Stimulated activated naive B cell treated with anti-CD40 and anti-IgM and Interleukin-4, amounts not matched to agents 10 μg/mL and 1 μg/mL and 100 μg/mL, for 72 hours (primary cell): ENCODE results near the gene TFB1M.
A peak's percentile ranks its signal among the peaks of the same experiment; 100 is the strongest.
"Not testable (repeated sequence)": the region's sequence is repeated elsewhere in the genome, so short reads cannot be mapped to it uniquely, and the experiment has no call there.

Source experiments
- ATAC-seq, 2 donors: fragments of 150-1000 bp; cut with Tn5 transposase; replicated peaks; 2 replicates each; pipeline ENCODE4 v1.10.0; 2021; ENCODE audit warnings: moderate library complexity in 1 of 2
- DNase-seq: peaks from one replicate; pipeline ENCODE4 v3.0.0; 2021
- H3K27ac Mint-ChIP-seq: one replicate; pipeline ENCODE4 v1.8.0; 2022; ENCODE audit warnings: mild to moderate bottlenecking, mixed read lengths
- H3K27me3 Mint-ChIP-seq, 2 donors: one replicate each; pipeline ENCODE4 v1.8.0; 2022; ENCODE audit warnings: mixed read lengths in 2 of 2
- H3K36me3 Mint-ChIP-seq, 2 donors: one replicate each; pipeline ENCODE4 v1.8.0; 2022; ENCODE audit warnings: mixed read lengths in 2 of 2, mild to moderate bottlenecking in 1 of 2
- H3K4me1 Mint-ChIP-seq, 2 donors: one replicate each; pipeline ENCODE4 v1.8.0; 2022; ENCODE audit warnings: mixed read lengths in 2 of 2, mild to moderate bottlenecking in 1 of 2
- H3K4me3 Mint-ChIP-seq, 2 donors: one replicate each; pipeline ENCODE4 v1.8.0; 2022; ENCODE audit warnings: mild to moderate bottlenecking in 2 of 2, mixed read lengths in 2 of 2, moderate library complexity in 1 of 2
- H3K9me3 Mint-ChIP-seq, 2 donors: one replicate each; pipeline ENCODE4 v1.8.0; 2022; ENCODE audit warnings: mixed read lengths in 2 of 2, mild to moderate bottlenecking in 1 of 2

Gene TFB1M

GRCh38 chr6:155325700-155326516 is 11.6 kb upstream of the TFB1M start:
- ATAC-seq (no peak), DNase-seq (no peak)
- no peaks in the 10 kb centered on the region for H3K36me3 Mint-ChIP-seq
- no peak overlapping the region for H3K4me3 Mint-ChIP-seq
- H3K27me3 Mint-ChIP-seq: no peaks in the 10 kb centered on the region
- peaks cover 6 to 7% of the 10 kb centered on the region in 2 donors for H3K4me1 Mint-ChIP-seq
- H3K9me3 Mint-ChIP-seq: no peaks in the 10 kb centered on the region
- H3K27ac Mint-ChIP-seq: no peak overlapping the region

GRCh38 chr6:155324993-155325392 is 10.7 kb upstream of the TFB1M start:
- peaks cover 8 to 13% of the 10 kb centered on the region in 2 donors for H3K4me1 Mint-ChIP-seq
- H3K27ac Mint-ChIP-seq: no peak overlapping the region
- no peak overlapping the region for H3K4me3 Mint-ChIP-seq
- ATAC-seq: no peak
- no peaks in the 10 kb centered on the region for H3K36me3 Mint-ChIP-seq
- H3K9me3 Mint-ChIP-seq: no peaks in the 10 kb centered on the region
- H3K27me3 Mint-ChIP-seq: no peaks in the 10 kb centered on the region
- no peak for DNase-seq

- H3K36me3 Mint-ChIP-seq: no peaks in the 10 kb centered on the region
- H3K4me1 Mint-ChIP-seq: peaks cover 12 to 20% of the 10 kb centered on the region in 2 donors
- DNase-seq: no peak
- ATAC-seq: no peak
- H3K27me3 Mint-ChIP-seq: no peaks in the 10 kb centered on the region
- H3K4me3 Mint-ChIP-seq: no peak overlapping the region
- H3K9me3 Mint-ChIP-seq: peaks cover 0 to 4% of the 10 kb centered on the region in 2 donors
- no peak overlapping the region for H3K27ac Mint-ChIP-seq
These were observed 9.9 kb upstream of the TFB1M start for GRCh38 chr6:155324172-155324571.

GRCh38 chr6:155319902-155320301 is 5.6 kb upstream of the TFB1M start:
- peak overlapping the region; percentile 1 to 19 for H3K4me3 Mint-ChIP-seq
- no peaks in the 10 kb centered on the region for H3K27me3 Mint-ChIP-seq

GRCh38 chr6:155317186-155317585 is 2.9 kb upstream of the TFB1M start:
- Mint-ChIP-seq H3K27me3 (no peaks in the 10 kb centered on the region), H3K27ac (no peak overlapping the region), H3K9me3 (peaks cover 0 to 4% of the 10 kb centered on the region in 2 donors), H3K36me3 (peaks cover 2% of the 10 kb centered on the region in 2 donors), H3K4me3 (no peak overlapping the region), H3K4me1 (peaks cover 10 to 34% of the 10 kb centered on the region in 2 donors)
- ATAC-seq (no peak), DNase-seq (no peak)

More at GRCh38 chr6:155319902-155320301, 5.6 kb upstream of the TFB1M start:
- peaks cover 10 to 19% of the 10 kb centered on the region in 2 donors for H3K4me1 Mint-ChIP-seq
- no peaks in the 10 kb centered on the region for H3K36me3 Mint-ChIP-seq
- no peak for DNase-seq
- ATAC-seq: peak; percentile 45 to 57
- H3K27ac Mint-ChIP-seq: no peak overlapping the region
- peaks cover 0 to 4% of the 10 kb centered on the region in 2 donors for H3K9me3 Mint-ChIP-seq

- H3K27ac Mint-ChIP-seq: no peak overlapping the region
- peaks cover 10 to 37% of the 10 kb centered on the region in 2 donors for H3K4me1 Mint-ChIP-seq
- H3K9me3 Mint-ChIP-seq: peaks cover 0 to 4% of the 10 kb centered on the region in 2 donors
- DNase-seq: no peak
- H3K27me3 Mint-ChIP-seq: no peaks in the 10 kb centered on the region
- H3K36me3 Mint-ChIP-seq: peaks cover 2 to 4% of the 10 kb centered on the region in 2 donors
- ATAC-seq: no peak
- H3K4me3 Mint-ChIP-seq: no peak overlapping the region
These were observed 2.1 kb upstream of the TFB1M start for GRCh38 chr6:155316419-155316818.

GRCh38 chr6:155315516-155315871 is 1.2 kb upstream of the TFB1M start:
- ATAC-seq: no peak
- peak overlapping the region; percentile 97 to 99 for H3K4me3 Mint-ChIP-seq
- peaks cover 0 to 4% of the 10 kb centered on the region in 2 donors for H3K9me3 Mint-ChIP-seq
- peak overlapping the region; percentile 96 for H3K27ac Mint-ChIP-seq
- peaks cover 3 to 5% of the 10 kb centered on the region in 2 donors for H3K36me3 Mint-ChIP-seq
- H3K4me1 Mint-ChIP-seq: peaks cover 9 to 37% of the 10 kb centered on the region in 2 donors
- DNase-seq: no peak
- no peaks in the 10 kb centered on the region for H3K27me3 Mint-ChIP-seq

- H3K36me3 Mint-ChIP-seq: peaks cover 6 to 9% of the 10 kb centered on the region in 2 donors
- H3K4me1 Mint-ChIP-seq: peaks cover 7 to 36% of the 10 kb centered on the region in 2 donors
- no peaks in the 10 kb centered on the region for H3K27me3 Mint-ChIP-seq
- H3K27ac Mint-ChIP-seq: peak overlapping the region; percentile 96
- ATAC-seq: peak; percentile 67 to 70
- H3K4me3 Mint-ChIP-seq: peak overlapping the region; percentile 97 to 99
- H3K9me3 Mint-ChIP-seq: peaks cover 0 to 4% of the 10 kb centered on the region in 2 donors
- DNase-seq: peak; percentile 56
These were observed 660 bp upstream of the TFB1M start for GRCh38 chr6:155314773-155315515.

- Mint-ChIP-seq H3K27ac (peak overlapping the region; percentile 96), H3K27me3 (no peaks in the 10 kb centered on the region), H3K36me3 (peaks cover 10 to 15% of the 10 kb centered on the region in 2 donors), H3K9me3 (no peaks in the 10 kb centered on the region), H3K4me1 (peaks cover 7 to 35% of the 10 kb centered on the region in 2 donors), H3K4me3 (peak overlapping the region; percentile 97 to 99)
- DNase-seq (no peak), ATAC-seq (peak; percentile 13 to 20)
These were observed 637 bp downstream of the TFB1M start for GRCh38 chr6:155313602-155314091.

- Mint-ChIP-seq H3K27ac (peak overlapping the region; percentile 65), H3K4me3 (peak overlapping the region; percentile 56 to 97), H3K4me1 (peaks cover 7 to 35% of the 10 kb centered on the region in 2 donors), H3K36me3 (peaks cover 10 to 19% of the 10 kb centered on the region in 2 donors)
- not testable (repeated sequence) for H3K27me3 Mint-ChIP-seq, ATAC-seq, H3K9me3 Mint-ChIP-seq, DNase-seq
These were observed 1.3 kb downstream of the TFB1M start for GRCh38 chr6:155312950-155313349.

GRCh38 chr6:155311583-155311982 is 2.7 kb downstream of the TFB1M start:
- Mint-ChIP-seq H3K9me3 (no peaks in the 10 kb centered on the region), H3K4me1 (peaks cover 10 to 35% of the 10 kb centered on the region in 2 donors), H3K4me3 (no peak overlapping the region), H3K27me3 (no peaks in the 10 kb centered on the region), H3K36me3 (peaks cover 13 to 28% of the 10 kb centered on the region in 2 donors), H3K27ac (no peak overlapping the region)
- ATAC-seq: no peak
- no peak for DNase-seq

GRCh38 chr6:155311086-155311485 is 3.2 kb downstream of the TFB1M start:
- Mint-ChIP-seq H3K4me1 (peaks cover 9 to 35% of the 10 kb centered on the region in 2 donors), H3K27me3 (no peaks in the 10 kb centered on the region), H3K9me3 (no peaks in the 10 kb centered on the region), H3K4me3 (no peak overlapping the region), H3K27ac (no peak overlapping the region), H3K36me3 (peaks cover 13 to 32% of the 10 kb centered on the region in 2 donors)
- DNase-seq: no peak
- ATAC-seq: no peak

- Mint-ChIP-seq H3K4me1 (peaks cover 9 to 35% of the 10 kb centered on the region in 2 donors), H3K9me3 (no peaks in the 10 kb centered on the region), H3K36me3 (peaks cover 13 to 32% of the 10 kb centered on the region in 2 donors), H3K27me3 (no peaks in the 10 kb centered on the region), H3K4me3 (no peak overlapping the region), H3K27ac (no peak overlapping the region)
- no peak for DNase-seq
- no peak for ATAC-seq
These were observed 3.7 kb downstream of the TFB1M start for GRCh38 chr6:155310596-155310995.

GRCh38 chr6:155309150-155309549 is 5.1 kb downstream of the TFB1M start:
- Mint-ChIP-seq H3K9me3 (no peaks in the 10 kb centered on the region), H3K27me3 (no peaks in the 10 kb centered on the region), H3K4me1 (peaks cover 9 to 24% of the 10 kb centered on the region in 2 donors), H3K27ac (no peak overlapping the region), H3K4me3 (no peak overlapping the region), H3K36me3 (peaks cover 20 to 37% of the 10 kb centered on the region in 2 donors)
- DNase-seq: no peak
- no peak for ATAC-seq
